ENCODE results near the gene ARFGAP3.

Gene ARFGAP3

GRCh38 chr22:42879371-42880021, 22.4 kb upstream of the ARFGAP3 start:
- ChIA-PET CTCF (no interaction called here), POLR2A (ENCODE audit: low non-redundant PET) (no interaction called here)
- DNase-seq (ENCODE audit: low spot score), result no peak
- TF ChIP-seq, protein P1, sequence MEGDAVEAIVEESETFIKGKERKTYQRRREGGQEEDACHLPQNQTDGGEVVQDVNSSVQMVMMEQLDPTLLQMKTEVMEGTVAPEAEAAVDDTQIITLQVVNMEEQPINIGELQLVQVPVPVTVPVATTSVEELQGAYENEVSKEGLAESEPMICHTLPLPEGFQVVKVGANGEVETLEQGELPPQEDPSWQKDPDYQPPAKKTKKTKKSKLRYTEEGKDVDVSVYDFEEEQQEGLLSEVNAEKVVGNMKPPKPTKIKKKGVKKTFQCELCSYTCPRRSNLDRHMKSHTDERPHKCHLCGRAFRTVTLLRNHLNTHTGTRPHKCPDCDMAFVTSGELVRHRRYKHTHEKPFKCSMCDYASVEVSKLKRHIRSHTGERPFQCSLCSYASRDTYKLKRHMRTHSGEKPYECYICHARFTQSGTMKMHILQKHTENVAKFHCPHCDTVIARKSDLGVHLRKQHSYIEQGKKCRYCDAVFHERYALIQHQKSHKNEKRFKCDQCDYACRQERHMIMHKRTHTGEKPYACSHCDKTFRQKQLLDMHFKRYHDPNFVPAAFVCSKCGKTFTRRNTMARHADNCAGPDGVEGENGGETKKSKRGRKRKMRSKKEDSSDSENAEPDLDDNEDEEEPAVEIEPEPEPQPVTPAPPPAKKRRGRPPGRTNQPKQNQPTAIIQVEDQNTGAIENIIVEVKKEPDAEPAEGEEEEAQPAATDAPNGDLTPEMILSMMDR (conservative IDR thresholded peaks at IDR 0.05; ENCODE audit: low read depth), result no peak
- no peak overlapping the region for H3K27ac ChIP-seq

GRCh38 chr22:42878561-42879305, 21.7 kb upstream of the ARFGAP3 start:
- DNase-seq (ENCODE audit: low spot score), result no peak
- POLR2A ChIA-PET (ENCODE audit: low non-redundant PET), result interaction anchor here (0.5 kb wide), 1 partner anchor 16 kb away, joined by 3 read pairs; no protein-coding TSS in a partner anchor
- TF ChIP-seq, protein P1 (conservative IDR thresholded peaks at IDR 0.05; ENCODE audit: low read depth), result no peak
- H3K27ac ChIP-seq, result 0 out of 2 replicates have a peak overlapping the region, but pooled peaks have one; percentile 8
- CTCF ChIA-PET, result no interaction called here

- ChIA-PET POLR2A (ENCODE audit: low non-redundant PET) (interaction anchor here (0.5 kb wide), 1 partner anchor 15 kb away, joined by 3 read pairs; no protein-coding TSS in a partner anchor), CTCF (interaction anchor here (0.5 kb wide), 1 partner anchor 55 kb away, joined by 3 read pairs; no protein-coding TSS in a partner anchor)
- no peak for DNase-seq (ENCODE audit: low spot score)
- TF ChIP-seq, protein P1 (conservative IDR thresholded peaks at IDR 0.05; ENCODE audit: low read depth), result no peak
- peak overlapping the region; percentile 15; the same call in 1 of the 2 replicates for H3K27ac ChIP-seq
These were observed 20.7 kb upstream of the ARFGAP3 start for GRCh38 chr22:42877597-42878340.

GRCh38 chr22:42877158-42877557, 20.1 kb upstream of the ARFGAP3 start:
- TF ChIP-seq, protein P1 (conservative IDR thresholded peaks at IDR 0.05; ENCODE audit: low read depth), result no peak
- H3K27ac ChIP-seq, result peak overlapping the region; percentile 15; the same call in 1 of the 2 replicates
- no peak for DNase-seq (ENCODE audit: low spot score)
- ChIA-PET CTCF (interaction anchor here (0.5 to 1.2 kb wide), 2 partner anchors 9 to 55 kb away, joined by 3 read pairs; no protein-coding TSS in a partner anchor), POLR2A (ENCODE audit: low non-redundant PET) (no interaction called here)

DNA sequence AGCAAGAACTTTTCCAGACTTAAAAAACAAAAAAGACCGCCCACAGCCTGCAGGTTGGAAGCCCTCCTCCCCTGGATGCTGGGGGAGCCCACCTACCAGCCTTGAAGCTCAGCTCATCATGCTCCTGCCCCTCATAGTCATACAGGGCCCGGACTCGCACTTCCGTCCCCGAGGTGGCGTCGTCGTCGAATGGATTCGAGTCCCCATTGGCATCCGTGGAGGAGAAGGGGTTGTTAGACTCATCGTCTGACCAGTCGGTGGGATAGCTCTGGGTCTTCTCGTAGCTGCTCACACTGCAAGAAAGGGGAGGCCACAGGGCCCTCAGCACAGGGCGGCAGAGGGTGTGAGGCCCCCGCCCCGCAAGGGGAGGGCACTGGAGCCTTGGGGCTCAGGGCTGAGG, 19.0 kb upstream of the ARFGAP3 start:
- no peak for DNase-seq (ENCODE audit: low spot score)
- TF ChIP-seq, protein P1 (conservative IDR thresholded peaks at IDR 0.05; ENCODE audit: low read depth), result no peak
- H3K27ac ChIP-seq, result 0 out of 2 replicates have a peak overlapping the region, but pooled peaks have one; percentile 2
- ChIA-PET CTCF (interaction anchor here (0.7 to 1.2 kb wide), 2 partner anchors 8 to 23 kb away, joined by 3 to 4 read pairs; no protein-coding TSS in a partner anchor), POLR2A (ENCODE audit: low non-redundant PET) (no interaction called here)

DNA sequence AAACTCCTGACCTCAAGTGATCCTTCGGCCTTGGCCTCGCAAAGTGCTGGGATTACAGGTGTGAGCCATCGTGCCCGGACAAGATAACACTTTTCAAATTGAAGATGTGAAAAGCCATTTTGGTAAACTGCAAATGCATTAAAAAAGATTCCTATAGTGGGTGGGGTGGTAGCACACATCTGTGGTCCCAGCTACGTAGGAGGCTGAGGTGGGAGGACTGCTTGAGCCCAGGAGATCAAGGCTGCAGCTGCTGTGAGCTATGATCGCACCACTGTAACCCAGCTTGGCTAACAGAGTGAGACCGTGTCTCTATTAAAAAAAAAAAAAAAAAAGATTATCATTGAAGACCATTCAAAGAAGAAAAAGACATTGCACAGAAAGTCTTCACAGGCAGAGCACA, 16.9 kb upstream of the ARFGAP3 start:
- ChIA-PET POLR2A (ENCODE audit: low non-redundant PET) (interaction anchor here (0.6 kb wide), 1 partner anchor 111 kb away, joined by 5 read pairs; no protein-coding TSS in a partner anchor), CTCF (interaction anchor here (0.6 kb wide), 1 partner anchor 9 kb away, joined by 3 read pairs; no protein-coding TSS in a partner anchor)

More for the DNA sequence above, 16.9 kb upstream of the ARFGAP3 start:
- peak overlapping the region; percentile 42 for H3K27ac ChIP-seq
- DNase-seq (ENCODE audit: low spot score), result no peak
- TF ChIP-seq, protein P1 (conservative IDR thresholded peaks at IDR 0.05; ENCODE audit: low read depth), result no peak

All from RWPE1 (cell line).